Tibial nerve (tissue), 4 donors: ENCODE data around the gene VOPP1. TPM values are rescaled to one million over a fixed set of nuclear protein-coding genes. Genes with fewer than 3 reads are reported as not detected.
"Not testable (repeated sequence)": the region's sequence is repeated elsewhere in the genome, so short reads cannot be mapped to it uniquely, and the experiment has no call there.

Experiments used
- DNase-seq, 2 donors: peaks; one replicate each; pipeline ENCODE4 v3.0.0-alpha.2; 2019; ENCODE audit warnings: low spot score in 2 of 2
- H3K27ac ChIP-seq, 4 donors: fragments of 200-600 bp; sonication (generic) in 3 of 4; one replicate each; pipeline ENCODE4 v1.5.1; 2017 to 2019; ENCODE audit warnings: mild to moderate bottlenecking in 1 of 4
- H3K27me3 ChIP-seq, 2 donors: fragments of 200-600 bp; sonication (generic) in 1 of 2; one replicate each; pipeline versions ENCODE4 v1.5.1 to v1.6.0; 2017 to 2019
- H3K36me3 ChIP-seq, 3 donors: fragments of 200-600 bp; sonication (generic); one replicate each; pipeline ENCODE4 v1.5.1; 2018 to 2019
- H3K4me1 ChIP-seq, 4 donors: fragments of 200-600 bp; sonication (generic) in 3 of 4; one replicate each; pipeline ENCODE4 v1.5.1; 2017 to 2019
- H3K4me3 ChIP-seq, 4 donors: fragments of 200-600 bp; sonication (generic) in 3 of 4; one replicate each; pipeline ENCODE4 v1.5.1; 2017 to 2019; ENCODE audit warnings: mild to moderate bottlenecking in 1 of 4, moderate library complexity in 1 of 4
- H3K9me3 ChIP-seq, 4 donors: fragments of 200-600 bp; sonication (generic) in 3 of 4; one replicate each; pipeline ENCODE4 v1.5.1; 2017 to 2019
- EP300 ChIP-seq, 2 donors: sonication (generic); formaldehyde crosslinking; IDR thresholded peaks; one replicate each; pipeline ENCODE4 v1.6.1; 2017; ENCODE audit warnings: antibody characterized with exemption in 2 of 2, mild to moderate bottlenecking in 1 of 2
- POLR2A ChIP-seq, 2 donors: fragments of 450-650 bp; IDR thresholded peaks; one replicate each; pipeline ENCODE4 v1.6.1; 2017; ENCODE audit warnings: antibody characterized with exemption in 2 of 2, mild to moderate bottlenecking in 2 of 2, moderate library complexity in 2 of 2
- WGBS, 2 donors: methylation state at CpG; one replicate each; pipeline ENCODE4 v1.1.5; 2018; 5-methylcytosine and 5-hydroxymethylcytosine counted together
- total RNA-seq, 4 donors: library from RNA; depleted of rRNA; stranded (reverse); fragments of >200 nt; gene quantifications; one replicate each; pipeline ENCODE4 v1.1.0, GENCODE V29; 2016
- TF ChIP-seq, protein P1 (sequence below), 5 experiments: fragments of 200-600 bp in 3 of 5; fragments of 450-650 bp in 2 of 5; sonication (generic) in 3 of 5; IDR thresholded peaks; one replicate each; pipeline ENCODE4 v1.5.1; 2016 to 2019; ENCODE audit warnings: antibody characterized with exemption in 5 of 5, mild to moderate bottlenecking in 3 of 5, moderate library complexity in 2 of 5

Gene VOPP1
- 10 to 100 TPM; 49.2 to 58.5 (median 54.8) TPM for total RNA-seq

- Histone ChIP-seq H3K27ac (peak within 1 kb of the TSS; percentile 61 to 95 (median 92)), H3K27me3 (no peaks in the 10 kb centered on the region), H3K36me3 (no peaks in the 10 kb centered on the region), H3K4me3 (peak within 1 kb of the TSS; percentile 61 to 100 (median 82)), H3K4me1 (peaks cover 3 to 52% (median 31%) of the 10 kb centered on the region in 4 donors), H3K9me3 (no peaks in the 10 kb centered on the region)
- peak in 1 of 2 donors; percentile 20 for DNase-seq
- TF ChIP-seq, protein P1, sequence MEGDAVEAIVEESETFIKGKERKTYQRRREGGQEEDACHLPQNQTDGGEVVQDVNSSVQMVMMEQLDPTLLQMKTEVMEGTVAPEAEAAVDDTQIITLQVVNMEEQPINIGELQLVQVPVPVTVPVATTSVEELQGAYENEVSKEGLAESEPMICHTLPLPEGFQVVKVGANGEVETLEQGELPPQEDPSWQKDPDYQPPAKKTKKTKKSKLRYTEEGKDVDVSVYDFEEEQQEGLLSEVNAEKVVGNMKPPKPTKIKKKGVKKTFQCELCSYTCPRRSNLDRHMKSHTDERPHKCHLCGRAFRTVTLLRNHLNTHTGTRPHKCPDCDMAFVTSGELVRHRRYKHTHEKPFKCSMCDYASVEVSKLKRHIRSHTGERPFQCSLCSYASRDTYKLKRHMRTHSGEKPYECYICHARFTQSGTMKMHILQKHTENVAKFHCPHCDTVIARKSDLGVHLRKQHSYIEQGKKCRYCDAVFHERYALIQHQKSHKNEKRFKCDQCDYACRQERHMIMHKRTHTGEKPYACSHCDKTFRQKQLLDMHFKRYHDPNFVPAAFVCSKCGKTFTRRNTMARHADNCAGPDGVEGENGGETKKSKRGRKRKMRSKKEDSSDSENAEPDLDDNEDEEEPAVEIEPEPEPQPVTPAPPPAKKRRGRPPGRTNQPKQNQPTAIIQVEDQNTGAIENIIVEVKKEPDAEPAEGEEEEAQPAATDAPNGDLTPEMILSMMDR (IDR thresholded peaks at IDR 0.05): peak in 2 of 5 experiments; percentile 5 to 22
- peak in 1 of 2 donors; percentile 14 for TF ChIP-seq EP300 (IDR thresholded peaks at IDR 0.05)
- TF ChIP-seq POLR2A (IDR thresholded peaks at IDR 0.05): peak in 1 of 2 donors; percentile 19
- 0 to 1% methylated on average over 24 to 31 of the region's 77 CpGs for WGBS, 2 donors
Measured at GRCh38 chr7:55572378-55573233, at the start of gene VOPP1. Gene VOPP1 (minus strand): TSS chr7:55572502. CDS start chr7:55572324, 178 bp downstream.

GRCh38 chr7:55618913-55619312, 46.6 kb upstream of the VOPP1 start:
- Histone ChIP-seq H3K36me3 (no peaks in the 10 kb centered on the region), H3K4me1 (no peaks in the 10 kb centered on the region), H3K4me3 (no peak overlapping the region), H3K27ac (no peak overlapping the region), H3K27me3 (no peaks in the 10 kb centered on the region), H3K9me3 (peaks cover 0 to 10% (median 0%) of the 10 kb centered on the region in 4 donors)
- WGBS, 2 donors: 89 to 96% methylated on average over 3 of the region's 3 CpGs
- TF ChIP-seq, protein P1 (IDR thresholded peaks at IDR 0.05): no peak
- no peak for TF ChIP-seq EP300 (IDR thresholded peaks at IDR 0.05)
- no peak for TF ChIP-seq POLR2A (IDR thresholded peaks at IDR 0.05)
- DNase-seq: no peak

DNA sequence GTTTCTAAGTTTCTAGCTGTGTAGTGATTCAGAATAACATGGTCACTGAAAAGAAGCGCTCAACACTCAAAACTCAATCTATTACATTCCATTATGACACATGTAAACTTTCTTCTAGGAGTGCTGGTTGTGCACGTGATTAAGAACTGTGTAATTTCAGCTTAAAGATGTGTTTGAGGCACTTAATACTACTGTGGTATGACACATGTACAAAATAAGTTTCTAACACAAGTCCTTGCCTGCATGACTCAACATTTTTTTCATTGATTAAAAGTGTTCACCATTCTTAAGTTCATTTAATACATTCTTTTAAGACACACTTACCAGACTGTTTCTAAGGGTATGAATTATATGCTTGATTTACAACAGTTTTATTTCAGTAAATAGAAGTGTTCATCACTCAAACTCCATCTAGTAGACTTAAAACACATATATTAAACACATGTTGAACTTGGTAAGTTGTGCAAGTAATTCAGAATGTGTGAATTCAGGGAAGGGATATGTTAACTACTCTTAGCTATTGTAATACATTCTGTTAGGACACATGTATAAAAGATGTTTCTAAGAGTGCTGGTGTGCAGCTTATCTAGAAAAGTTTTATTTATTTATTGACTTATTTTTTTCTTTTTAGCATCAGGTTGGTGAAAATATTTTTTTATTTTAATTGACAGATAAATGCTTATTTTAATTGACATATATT, 42.2 kb upstream of the VOPP1 start:
- not testable (repeated sequence) for H3K4me1 ChIP-seq, DNase-seq, H3K27me3 ChIP-seq, H3K27ac ChIP-seq, H3K36me3 ChIP-seq, H3K4me3 ChIP-seq, H3K9me3 ChIP-seq
- 78 to 89% methylated on average over 2 of the region's 2 CpGs for WGBS, 2 donors

GRCh38 chr7:55609726-55610125, 37.4 kb upstream of the VOPP1 start:
- H3K27ac ChIP-seq, H3K9me3 ChIP-seq, H3K36me3 ChIP-seq, H3K4me1 ChIP-seq, H3K27me3 ChIP-seq, H3K4me3 ChIP-seq, DNase-seq: not testable (repeated sequence)
- 48 to 57% methylated on average over 1 of the region's 1 CpG for WGBS, 2 donors

DNA sequence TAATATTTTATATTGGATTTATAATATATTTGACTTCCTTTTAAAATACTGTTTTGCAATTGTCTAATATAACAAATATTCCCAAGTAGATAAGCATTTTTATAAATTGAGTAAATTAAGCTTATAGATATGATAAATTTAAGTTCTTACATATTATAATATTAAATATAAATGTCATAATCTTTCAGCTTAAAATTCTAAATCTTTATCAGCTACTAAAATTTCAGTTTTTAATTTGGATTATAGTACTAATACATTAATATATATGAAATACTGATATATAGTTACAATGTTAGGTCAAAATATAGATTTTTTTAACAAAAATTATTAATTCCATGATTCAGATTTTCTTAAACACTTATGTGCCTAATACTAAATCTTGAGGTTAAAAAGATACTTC, 33.4 kb upstream of the VOPP1 start:
- not testable (repeated sequence) for H3K36me3 ChIP-seq, H3K4me1 ChIP-seq, DNase-seq, H3K27ac ChIP-seq, H3K27me3 ChIP-seq, H3K9me3 ChIP-seq, H3K4me3 ChIP-seq

DNA sequence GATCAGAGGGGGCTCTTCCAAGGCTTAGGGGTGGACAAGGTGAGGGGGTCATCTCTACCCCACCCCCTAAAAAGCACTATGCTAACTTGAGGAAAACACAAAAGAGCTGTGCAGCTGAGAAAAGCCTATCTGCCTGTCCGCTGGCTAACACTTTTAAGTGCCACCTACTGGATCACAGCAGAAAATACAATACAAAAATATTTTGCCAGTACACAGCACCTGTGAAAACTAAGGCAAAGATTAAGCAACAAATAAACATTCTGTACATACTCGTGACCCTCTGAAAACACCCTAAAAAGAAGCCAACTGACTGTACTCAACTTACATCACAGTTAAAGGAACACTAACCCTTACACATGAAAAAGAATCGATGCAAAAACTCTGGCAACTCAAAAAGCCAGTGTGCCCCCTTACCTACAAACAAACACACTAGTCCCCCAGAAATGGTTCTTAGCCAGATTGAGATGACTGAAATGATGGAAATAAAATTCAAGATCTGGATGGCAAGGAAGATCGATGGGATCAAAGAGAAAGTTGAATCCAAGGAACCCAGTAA, 25.7 kb upstream of the VOPP1 start:
- H3K9me3 ChIP-seq, H3K27me3 ChIP-seq, H3K4me1 ChIP-seq, DNase-seq, H3K27ac ChIP-seq, H3K4me3 ChIP-seq, H3K36me3 ChIP-seq: not testable (repeated sequence)
- 44 to 51% methylated on average over 4 of the region's 4 CpGs for WGBS, 2 donors
- TF ChIP-seq, protein P1 (IDR thresholded peaks at IDR 0.05): peak in 4 of 5 experiments; percentile 21 to 45 (median 29)

- H3K27me3 ChIP-seq, H3K27ac ChIP-seq, H3K4me1 ChIP-seq, H3K4me3 ChIP-seq, H3K36me3 ChIP-seq, DNase-seq, H3K9me3 ChIP-seq: not testable (repeated sequence)
- 52 to 58% methylated on average over 2 of the region's 2 CpGs for WGBS, 2 donors
Measured at GRCh38 chr7:55597214-55597739, 25.0 kb upstream of the VOPP1 start.
